HG02571 (cell line): Measurements from ENCODE around the gene PRKD2.
"Not testable (repeated sequence)": the region's sequence is repeated elsewhere in the genome, so short reads cannot be mapped to it uniquely, and the experiment has no call there.

ENCODE experiments used
- ATAC-seq: cut with Tn5 transposase; IDR thresholded peaks from one replicate; pipeline ENCODE4 v1.9.1; 2021; ENCODE audit warnings: mild to moderate bottlenecking, moderate library complexity; ENCODE audit not compliant: unreplicated experiment

PRKD2 gene

GRCh38 chr19:46712768-46713338 is 4.1 kb downstream of the PRKD2 start:
- ATAC-seq, result not testable (repeated sequence)

GRCh38 chr19:46710687-46711086 is 6.2 kb downstream of the PRKD2 start:
- no peak for ATAC-seq

- ATAC-seq, result no peak
These were observed 12.4 kb downstream of the PRKD2 start for GRCh38 chr19:46704379-46705076.

GRCh38 chr19:46700704-46701103 is 16.2 kb downstream of the PRKD2 start:
- no peak for ATAC-seq

GRCh38 chr19:46698395-46699321 is 18.3 kb downstream of the PRKD2 start:
- no peak for ATAC-seq

- no peak for ATAC-seq
These were observed 19.5 kb downstream of the PRKD2 start for GRCh38 chr19:46697204-46697960.

- no peak for ATAC-seq
These were observed 20.1 kb downstream of the PRKD2 start for GRCh38 chr19:46696866-46697203.

- ATAC-seq, result no peak
These were observed 20.9 kb downstream of the PRKD2 start for GRCh38 chr19:46696052-46696451.

GRCh38 chr19:46693760-46694159 is 23.2 kb downstream of the PRKD2 start:
- ATAC-seq, result no peak

- ATAC-seq, result no peak
These were observed 23.8 kb downstream of the PRKD2 start for GRCh38 chr19:46692918-46693722.

GRCh38 chr19:46691948-46692347 is 25.0 kb downstream of the PRKD2 start:
- ATAC-seq, result no peak

GRCh38 chr19:46691104-46691503 is 25.8 kb downstream of the PRKD2 start:
- ATAC-seq, result no peak

- ATAC-seq, result no peak
These were observed 27.6 kb downstream of the PRKD2 start for GRCh38 chr19:46689358-46689757.

GRCh38 chr19:46687438-46688145 is 29.3 kb downstream of the PRKD2 start:
- ATAC-seq, result no peak

- ATAC-seq, result no peak
These were observed 31.7 kb downstream of the PRKD2 start for GRCh38 chr19:46685189-46685588.

- ATAC-seq, result no peak
These were observed 38.7 kb downstream of the PRKD2 start for GRCh38 chr19:46678110-46678732.

- no peak for ATAC-seq
These were observed 42.3 kb downstream of the PRKD2 start for GRCh38 chr19:46674416-46675178.

- ATAC-seq, result no peak
These were observed 46.1 kb downstream of the PRKD2 start for GRCh38 chr19:46670813-46671212.
